GM23248 (cell line): Measurements from ENCODE around the gene DCLK2.

Experiments
- EZH2 ChIP-seq: fragments of 200-600 bp; sonication (generic); IDR thresholded peaks from 2 replicates; pipeline ENCODE4 v1.6.1; 2018; ENCODE audit warnings: antibody characterized with exemption, mild to moderate bottlenecking; ENCODE audit not compliant: insufficient read depth, poor library complexity, severe bottlenecking
- EZH2phosphoT487 ChIP-seq: fragments of 200-600 bp; sonication (generic); IDR thresholded peaks from 2 replicates; pipeline ENCODE4 v1.6.1; 2018; ENCODE audit warnings: antibody characterized with exemption, moderate library complexity, mild to moderate bottlenecking, low read depth; ENCODE audit not compliant: insufficient read depth

GRCh38 chr4:150108691-150109090 lies 30.4 kb downstream of the DCLK2 start:
- no peak for TF ChIP-seq EZH2
- no peak for TF ChIP-seq EZH2phosphoT487
